HEK293T (cell line): Measurements from ENCODE around the gene PSMB3.

Experiments
- BHLHE40 ChIP-seq: fragments of 450-650 bp; IDR thresholded peaks from 2 replicates; pipeline ENCODE4 v1.6.1; 2016; ENCODE audit warnings: mild to moderate bottlenecking, moderate library complexity, borderline replicate concordance
- FOXA1 ChIP-seq: fragments of 450-650 bp; IDR thresholded peaks from 2 replicates; pipeline ENCODE4 v1.6.1; 2016; ENCODE audit warnings: mild to moderate bottlenecking
- TARDBP ChIP-seq: fragments of 450-650 bp; IDR thresholded peaks from 2 replicates; pipeline ENCODE4 v1.6.1; 2016

- TF ChIP-seq TARDBP, result no peak
- TF ChIP-seq BHLHE40, result no peak
- TF ChIP-seq FOXA1, result no peak
Measured at GRCh38 chr17:38791162-38791561, 38.6 kb downstream of the PSMB3 start.
